Medulla oblongata (tissue), 1 donor: Measurements from ENCODE around the gene CFAP57.
"Not testable (repeated sequence)": the region's sequence is repeated elsewhere in the genome, so short reads cannot be mapped to it uniquely, and the experiment has no call there.

Experiments
- DNase-seq: peaks from one replicate; pipeline ENCODE4 v3.0.0-alpha.2; 2015; ENCODE audit errors: extremely low spot score

The CFAP57 gene

DNA sequence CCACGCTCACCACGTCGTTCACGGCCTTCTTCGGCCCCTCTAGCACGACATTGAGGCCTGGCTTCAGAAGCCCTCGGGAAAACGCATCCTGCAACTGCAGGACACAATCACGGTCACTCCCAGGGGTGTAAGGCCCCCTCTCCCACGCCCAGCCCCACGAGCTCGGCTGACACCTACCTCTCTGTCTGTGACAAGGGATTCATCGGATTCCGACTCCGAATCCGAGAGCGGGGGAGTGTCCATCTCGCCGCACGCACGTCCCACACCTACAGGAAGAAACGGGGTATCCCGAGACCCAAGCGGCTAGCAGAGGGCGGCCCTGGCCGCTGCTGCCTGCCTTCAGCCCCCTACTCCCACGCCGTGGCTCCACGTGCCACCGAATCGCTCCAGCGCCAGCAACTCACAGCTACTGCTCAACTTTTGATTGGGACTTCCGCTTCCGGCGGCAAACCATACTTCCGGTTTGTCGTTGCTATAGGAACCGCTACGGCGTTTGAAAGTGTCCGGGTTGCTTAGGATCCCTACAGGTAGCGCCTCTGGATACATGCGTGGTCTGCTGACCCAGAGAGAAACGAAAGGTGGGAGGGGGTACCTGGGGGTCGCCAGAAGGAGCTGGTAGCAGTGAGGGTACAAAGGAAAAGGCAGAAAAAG lies at the start of gene CFAP57, which contains the start of gene EBNA1BP2:
Gene CFAP57, plus strand, starts transcription at position 455 of the 651 bp plus-strand sequence. CDS start 424 bp downstream, outside the sequence.
Gene EBNA1BP2, minus strand, starts transcription at position 415 of the 651 bp plus-strand sequence. Its CDS starts 172 bp downstream, at position 243.
- DNase-seq = peak; percentile 96

DNA sequence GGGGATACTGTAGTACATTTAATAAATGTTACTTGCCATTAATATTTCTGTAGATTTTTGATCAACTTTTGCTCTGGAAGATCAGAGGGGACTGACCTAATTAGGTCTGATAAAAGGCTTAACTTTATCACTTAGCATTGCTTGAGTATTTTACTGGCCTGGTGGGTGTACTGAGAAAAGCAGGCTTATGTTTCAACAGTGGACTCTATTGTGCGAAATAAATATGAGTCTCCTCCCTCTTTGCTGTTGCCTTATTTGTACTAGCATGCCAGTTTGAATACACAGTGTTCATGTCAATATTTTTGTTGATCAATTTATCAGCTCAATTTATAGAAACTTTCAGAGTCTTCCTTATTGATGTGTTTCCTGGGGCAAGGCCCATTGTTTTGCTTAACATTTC lies 49.1 kb upstream of the CFAP57 start:
- DNase-seq = no peak

DNA sequence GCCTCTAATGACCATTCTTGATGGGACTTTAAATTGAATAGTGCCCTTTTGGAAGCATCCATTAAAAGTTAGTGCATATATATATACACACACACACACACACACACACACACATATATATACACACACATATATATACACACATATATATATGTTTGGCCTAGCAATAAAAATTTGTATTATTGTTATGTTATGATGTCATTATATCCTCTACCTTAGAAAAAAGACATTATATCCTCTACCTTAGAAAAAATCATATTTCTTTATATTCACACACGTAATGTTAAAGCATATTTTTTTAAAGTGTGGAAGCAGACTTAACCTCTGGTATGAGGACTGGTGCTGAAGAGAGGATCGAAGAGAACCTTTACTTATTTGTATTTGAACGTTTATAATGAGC lies 43.3 kb upstream of the CFAP57 start:
- DNase-seq = no peak

DNA sequence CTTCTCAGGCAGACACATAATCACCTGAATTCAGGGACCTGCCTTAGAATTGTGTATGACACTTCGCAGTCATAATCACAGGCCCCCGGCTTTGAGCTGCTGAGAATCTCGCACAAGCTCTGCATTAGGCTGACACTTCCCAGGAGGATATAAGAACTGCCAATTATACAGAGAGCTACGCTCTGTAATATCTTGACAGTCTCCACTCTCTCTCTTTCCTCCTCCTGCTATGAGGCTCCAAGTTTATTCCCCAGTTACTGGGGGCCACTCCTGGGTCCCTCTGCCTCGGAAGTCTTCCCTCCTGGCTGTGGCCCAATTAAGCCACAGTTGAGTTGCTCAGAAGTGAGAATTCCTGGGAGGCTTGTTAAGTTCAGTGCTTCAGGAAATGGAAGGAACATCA lies 42.7 kb upstream of the CFAP57 start:
- no peak for DNase-seq

DNA sequence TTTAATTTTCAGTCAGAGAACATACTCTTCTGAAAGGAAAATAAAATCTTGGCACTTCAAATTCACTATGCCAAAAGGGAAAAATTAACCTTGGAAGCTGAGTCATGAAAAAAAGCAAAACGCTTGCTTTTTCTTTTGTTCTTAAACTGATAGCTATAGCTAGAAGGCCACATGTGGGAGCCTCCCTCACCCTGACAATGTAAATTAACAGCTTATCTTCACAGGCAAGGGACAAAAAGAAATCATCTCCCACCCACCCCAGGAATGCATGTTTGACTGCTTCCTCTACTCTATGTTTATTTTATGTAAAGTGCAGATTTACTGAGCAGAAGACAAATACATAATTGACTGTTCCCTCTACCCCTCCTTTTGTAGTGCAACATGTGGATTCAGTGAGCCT lies 38.1 kb upstream of the CFAP57 start:
- no peak for DNase-seq

DNA sequence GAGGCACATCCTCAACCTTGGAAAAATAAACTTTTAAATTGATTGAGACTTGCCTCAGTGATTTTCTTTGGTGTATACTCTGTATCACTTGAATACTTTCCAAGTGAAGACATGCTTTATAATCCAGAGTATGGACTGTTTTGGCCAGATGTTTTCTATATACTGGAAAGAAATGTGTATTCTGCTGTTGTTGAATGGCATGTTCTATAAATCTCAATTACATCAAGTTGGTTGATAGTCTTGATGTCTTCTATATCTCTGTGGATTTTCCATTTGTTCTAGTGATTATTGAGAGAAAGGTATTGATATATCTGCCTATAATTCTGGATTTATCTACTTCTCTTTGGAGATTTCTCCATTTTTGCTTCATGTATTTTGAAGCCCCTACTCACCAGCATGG lies 37.5 kb upstream of the CFAP57 start:
- no peak for DNase-seq

DNA sequence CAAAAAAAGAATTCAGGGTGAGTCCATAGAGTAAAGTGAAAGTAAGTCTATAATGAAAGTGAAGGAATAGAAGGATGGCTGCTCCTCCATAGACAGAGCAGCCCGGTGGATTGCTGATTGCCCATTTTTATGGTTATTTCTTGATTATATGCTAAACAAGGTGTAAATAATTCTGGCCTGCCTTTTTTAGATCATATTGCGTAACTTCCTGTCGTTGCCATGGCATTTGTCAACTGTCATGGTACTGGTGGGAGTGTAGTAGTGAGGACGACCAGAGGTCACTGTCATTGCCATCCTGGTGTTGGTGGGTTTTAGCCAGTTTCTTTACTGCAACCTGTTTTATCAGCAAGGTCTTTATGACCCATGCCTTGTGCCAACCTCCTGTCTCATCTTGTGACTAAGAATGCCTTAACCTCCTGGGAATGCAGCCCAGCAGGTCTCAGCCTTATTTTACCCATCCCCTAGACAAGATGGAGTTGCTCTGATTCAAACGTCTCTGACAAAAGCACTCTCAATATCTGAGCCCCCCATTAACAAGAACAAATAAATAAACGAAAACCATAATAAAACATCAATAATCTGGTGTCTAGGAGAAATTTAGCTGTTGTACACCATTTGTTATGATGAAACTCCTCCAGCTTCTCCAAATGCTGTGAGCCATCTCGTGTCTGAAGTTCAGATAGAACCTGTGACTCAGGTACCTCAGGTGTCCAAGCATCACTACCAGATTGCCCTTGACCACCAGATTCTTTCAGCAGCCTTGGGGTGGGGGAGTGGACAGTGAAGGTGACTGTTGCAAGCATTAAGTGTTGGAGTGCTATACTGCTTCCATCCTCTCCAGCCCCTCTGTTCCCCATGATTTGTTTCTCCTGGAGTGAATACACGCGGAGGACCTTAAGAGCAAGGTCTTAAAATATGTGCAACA lies 36.0 kb upstream of the CFAP57 start:
- DNase-seq = no peak

DNA sequence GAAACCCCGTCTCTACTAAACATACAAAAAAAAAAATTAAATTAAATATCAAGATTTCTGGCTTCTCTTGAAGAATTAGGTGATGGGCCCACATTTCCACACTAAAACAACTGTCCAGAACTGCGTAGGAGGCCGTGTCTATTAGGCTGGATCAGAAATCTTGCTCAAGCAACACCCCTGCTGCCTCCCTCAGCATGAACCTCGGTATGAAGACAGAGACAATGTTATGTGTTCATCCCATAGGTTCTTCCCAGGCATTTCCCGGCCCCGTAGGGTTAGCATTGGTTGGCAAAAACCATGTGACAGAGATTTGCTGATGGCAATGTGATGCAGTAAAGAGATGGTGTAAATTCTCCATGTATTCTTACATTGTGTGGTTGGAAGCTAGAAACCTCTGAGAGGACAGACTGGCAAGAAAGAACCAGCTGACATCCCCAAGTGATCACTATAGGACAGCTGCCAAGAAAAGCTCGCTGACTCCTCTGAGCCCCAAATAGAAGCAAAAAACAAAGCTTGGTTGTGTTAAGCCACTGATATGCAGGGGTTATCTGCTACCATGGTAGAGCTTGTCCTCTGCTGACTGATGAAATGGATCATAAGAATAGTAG lies 34.6 kb upstream of the CFAP57 start:
- peak; percentile 64 for DNase-seq

DNA sequence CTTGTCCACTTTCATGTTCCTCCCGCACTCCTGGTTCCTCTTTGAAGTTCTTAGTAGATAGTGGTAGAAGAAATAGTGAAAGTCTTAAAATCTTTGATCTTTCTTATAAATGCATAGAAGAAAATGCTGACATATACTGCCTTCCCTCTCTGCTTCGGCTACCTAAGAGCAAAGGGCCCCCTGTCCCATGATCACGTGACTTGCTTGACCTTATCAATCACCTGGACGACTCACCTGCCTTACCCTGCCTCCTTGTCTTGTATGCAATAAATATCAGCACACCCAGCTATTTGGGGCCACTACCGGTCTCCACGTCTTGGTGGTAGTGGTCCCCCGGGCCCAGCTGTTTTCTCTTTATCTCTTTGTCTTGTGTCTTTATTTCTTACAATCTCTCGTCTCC lies 32.8 kb upstream of the CFAP57 start:
- not testable (repeated sequence) for DNase-seq

DNA sequence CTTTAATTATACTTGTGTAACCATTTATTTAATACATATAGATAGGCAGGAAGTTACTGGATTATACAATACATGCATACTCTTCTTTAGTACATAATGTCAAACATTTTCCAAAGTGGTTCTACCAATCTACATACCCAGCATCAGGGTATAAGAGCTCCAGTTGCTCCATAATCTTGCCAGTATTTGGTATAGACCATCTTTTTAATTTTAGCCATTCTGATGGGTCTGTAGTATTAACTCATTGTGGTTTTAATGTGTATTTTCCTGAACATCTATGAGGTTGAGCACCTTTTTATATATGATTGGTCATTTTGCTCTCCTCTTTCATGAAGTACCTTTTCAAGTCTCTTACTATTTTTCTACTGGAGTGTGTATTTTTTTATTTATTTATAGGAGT lies 32.1 kb upstream of the CFAP57 start:
- no peak for DNase-seq

DNA sequence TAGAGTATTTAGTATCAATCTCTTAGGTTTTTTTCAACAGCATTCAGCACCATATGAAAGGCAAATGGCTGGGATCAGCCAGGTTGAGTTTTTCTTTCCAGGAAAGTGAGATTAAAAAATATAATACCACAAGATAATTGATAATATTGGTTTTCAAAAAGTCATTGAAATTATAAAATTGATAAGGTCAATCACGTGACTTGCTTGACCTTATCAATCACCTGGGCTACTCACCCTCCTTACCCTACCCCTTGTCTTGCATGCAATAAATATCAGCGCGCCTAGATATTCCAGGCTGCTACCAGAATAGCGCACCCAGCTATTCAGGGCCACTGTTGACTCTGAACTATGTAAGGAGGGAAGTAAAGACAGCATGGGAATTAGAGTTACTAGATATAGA lies 31.5 kb upstream of the CFAP57 start:
- no peak for DNase-seq

DNA sequence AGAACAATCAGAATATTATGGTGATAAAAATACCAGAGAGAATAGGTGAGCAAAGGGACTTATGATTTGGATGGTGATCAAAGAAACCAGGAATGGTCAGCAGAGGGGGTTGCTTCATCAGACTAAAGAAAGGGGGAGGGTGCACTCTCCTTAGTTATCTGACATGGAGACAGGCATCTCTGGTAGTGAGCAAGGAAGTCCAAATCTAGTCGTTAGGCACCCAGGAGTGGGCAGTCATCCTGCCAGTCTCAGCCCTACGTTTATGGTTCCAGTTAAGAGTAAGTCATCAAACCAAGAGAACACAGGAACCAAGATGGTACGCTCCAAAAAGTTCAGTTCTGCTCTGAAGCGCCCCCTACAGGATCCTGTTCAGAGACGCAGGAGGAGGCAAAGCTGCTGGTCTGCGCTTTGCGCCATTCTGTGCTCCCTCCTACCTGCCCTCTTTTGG lies 28.7 kb upstream of the CFAP57 start:
- DNase-seq = no peak

DNA sequence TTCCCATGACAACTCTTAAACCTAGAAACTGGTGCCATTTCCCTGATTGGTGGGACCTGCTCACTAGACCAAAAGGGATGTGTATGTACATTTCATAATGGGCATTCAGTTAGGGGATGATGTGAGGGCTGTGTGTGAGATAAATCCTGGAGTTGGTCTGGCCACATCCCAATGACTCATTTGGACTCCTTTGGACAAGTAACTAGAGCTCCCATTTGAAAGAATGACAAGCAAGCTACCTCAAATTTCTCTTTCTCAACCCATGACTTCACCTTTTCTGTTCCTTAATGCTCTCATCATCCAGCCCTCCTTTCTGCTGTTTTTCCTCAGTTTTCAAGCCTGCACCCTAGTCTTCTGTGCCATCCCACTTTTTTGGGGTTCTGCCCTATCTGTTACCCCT lies 27.9 kb upstream of the CFAP57 start:
- no peak for DNase-seq

DNA sequence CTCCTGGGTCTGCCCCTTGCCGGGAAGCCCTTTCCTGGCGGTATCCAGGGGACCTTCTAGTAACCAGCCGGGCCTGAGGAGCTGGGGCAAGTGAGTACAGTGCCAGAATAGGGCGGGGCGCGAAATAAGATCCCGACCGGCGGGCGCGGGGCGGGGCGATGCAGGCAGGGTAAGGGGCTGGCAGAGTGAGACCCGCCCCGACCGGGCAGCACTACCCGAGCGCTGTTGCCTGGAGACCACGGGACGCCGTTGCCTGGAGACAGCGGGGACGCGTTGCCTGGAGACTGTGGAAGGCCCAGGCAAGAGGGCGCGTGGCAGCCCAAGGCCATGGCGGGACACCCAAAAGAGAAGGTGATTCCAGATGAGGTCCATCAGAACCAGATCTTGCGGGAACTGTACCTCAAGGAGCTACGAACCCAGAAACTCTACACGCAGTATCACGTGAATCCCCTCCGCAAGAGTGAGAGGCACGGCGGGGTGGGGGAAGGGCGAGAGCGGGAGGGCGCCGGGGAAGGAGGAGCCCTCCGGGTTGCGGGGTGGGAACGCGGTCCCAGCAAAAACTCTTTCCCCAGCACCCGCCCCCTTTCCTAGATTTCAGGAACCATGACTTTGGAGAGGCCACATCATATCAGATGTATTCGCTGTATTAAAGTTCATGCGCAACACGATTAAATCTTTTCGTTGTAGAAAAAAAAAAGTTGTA lies 24.4 kb upstream of the CFAP57 start:
- DNase-seq = peak; percentile 31

DNA sequence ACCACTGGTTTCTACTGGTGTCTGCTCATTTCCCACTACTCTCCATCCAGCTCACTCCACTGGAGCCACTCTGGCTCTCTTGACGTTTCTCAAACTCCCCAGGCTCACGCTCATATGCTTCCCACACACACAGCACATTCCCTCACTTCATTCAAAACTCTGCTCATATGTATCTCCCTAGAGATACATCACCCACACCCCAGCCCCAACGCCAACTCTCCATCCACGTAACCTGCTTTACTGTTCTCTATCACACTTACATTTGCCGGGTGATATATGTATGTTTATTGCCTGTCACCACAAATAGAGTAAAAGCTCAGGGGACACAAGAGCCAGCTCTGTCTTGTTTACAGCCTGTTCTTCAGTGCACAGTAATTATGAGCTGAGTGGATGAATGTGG lies 22.2 kb upstream of the CFAP57 start:
- DNase-seq = no peak

DNA sequence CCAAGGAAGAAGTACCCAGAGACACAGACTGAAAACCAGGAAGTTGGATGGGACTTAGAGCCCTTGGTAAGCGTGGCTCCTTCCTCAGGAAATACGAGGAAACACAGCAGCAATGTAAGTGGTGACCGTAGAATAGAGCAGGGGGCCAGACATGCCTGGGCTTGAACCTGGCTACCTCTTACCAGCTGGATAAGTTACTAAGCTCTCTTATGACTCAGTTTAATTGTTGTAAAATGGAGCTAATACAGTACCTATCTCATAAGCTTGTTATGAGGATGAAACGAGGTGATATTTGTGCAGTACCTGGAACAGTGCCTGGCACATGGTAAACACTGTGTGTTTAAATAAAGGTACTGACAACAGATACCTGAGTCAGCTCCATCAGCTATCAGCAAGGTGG lies 19.3 kb upstream of the CFAP57 start:
- DNase-seq = no peak

DNA sequence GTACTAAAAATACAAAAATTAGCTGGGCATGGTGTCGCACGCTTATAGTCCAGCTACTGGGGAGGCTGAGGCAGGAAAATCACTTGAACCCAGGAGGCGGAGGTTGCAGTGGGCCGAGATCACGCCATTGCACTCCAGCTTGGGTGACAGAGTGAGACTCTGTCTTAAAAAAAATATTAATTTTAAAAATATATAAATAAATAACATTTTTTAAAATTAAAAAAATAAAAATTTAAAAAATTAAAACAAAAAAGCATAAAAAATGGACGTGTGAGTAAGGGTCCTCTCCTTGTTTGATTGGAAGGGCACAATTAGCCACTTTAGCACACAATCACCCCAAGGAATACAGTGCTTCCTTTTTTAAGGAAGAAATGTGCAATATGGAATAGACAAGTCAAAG lies 18.7 kb upstream of the CFAP57 start:
- no peak for DNase-seq

DNA sequence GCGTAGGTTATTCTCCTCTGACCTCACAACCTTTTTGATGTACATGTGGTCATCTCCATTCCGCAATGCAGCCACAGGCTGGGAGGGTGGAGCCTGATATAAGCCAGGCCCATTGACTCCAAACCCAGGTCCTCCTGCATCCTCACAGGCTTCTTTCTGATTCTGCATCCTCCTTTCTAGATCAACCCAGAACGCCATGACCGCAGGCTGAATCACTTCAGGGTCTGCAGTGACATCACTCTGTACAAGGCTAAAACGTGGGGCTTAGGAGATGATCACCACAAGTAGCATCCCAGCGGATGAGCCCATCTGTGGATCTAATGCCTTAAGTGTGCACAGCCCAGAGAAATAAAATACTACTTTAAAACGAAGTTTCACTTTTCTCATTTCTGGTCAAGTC lies 16.1 kb upstream of the CFAP57 start:
- DNase-seq = no peak

DNA sequence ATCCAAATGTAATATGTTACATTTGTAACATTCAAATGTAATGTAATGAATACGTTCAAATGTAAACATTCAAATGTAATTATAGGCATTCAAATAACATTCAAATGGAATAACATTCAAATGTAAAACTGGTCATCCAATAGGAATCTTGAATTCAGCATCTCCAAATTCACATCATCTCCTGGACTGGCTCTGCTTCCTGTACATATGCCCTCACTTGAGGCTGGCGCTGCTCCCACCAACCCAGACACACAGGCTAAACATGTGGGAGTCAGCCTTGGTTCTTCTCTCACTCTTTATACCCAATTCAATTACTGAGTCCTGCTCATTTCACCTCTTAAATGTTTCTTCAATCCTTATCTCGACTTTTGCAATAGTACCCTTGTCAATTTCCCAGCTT lies 7.0 kb upstream of the CFAP57 start:
- no peak for DNase-seq

DNA sequence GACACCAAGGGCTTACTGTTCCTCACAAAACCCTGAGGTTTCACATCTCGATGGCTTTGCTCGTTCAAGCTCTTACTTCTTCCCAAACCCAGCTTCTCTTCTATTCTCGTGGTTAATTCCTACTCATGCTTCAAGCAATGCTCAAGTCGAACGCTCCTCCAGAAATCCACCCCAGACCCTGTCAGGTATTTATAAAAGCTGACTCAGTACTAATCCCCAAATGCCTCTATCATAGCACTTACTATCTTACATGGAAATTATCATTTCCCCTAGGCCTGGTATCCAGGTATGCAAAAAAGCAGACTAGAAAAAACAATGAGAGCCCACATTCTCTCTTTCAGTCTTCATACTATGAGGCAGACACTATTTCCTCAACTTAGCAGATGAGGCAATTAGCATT lies 6.4 kb upstream of the CFAP57 start:
- DNase-seq = no peak

DNA sequence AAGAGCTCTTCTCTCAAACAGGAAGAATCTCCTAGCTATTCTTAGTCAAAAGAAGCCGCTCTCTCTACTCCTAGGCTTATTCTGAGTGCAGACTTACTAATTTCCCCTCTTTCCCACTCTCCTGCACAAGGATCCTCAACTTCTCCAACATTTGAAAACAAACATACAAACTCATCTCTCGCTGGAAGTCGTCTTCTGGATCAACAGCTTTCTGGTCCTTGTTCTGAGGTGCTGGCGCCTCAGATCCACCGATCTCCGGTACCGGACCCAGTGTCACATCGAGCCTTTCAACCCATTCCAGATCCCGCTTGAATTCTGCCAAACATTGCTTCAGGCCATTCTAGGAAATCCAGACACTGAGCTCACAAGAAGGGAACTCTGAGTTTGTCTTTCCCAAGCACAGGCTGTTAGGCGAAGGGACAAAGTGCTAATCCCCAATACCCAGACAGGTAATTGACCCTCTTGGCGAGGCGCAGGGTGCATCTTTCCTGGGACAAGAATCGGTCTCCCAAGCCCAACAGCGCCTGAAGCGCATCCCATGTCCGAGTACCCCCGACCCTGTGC lies 736 bp upstream of the CFAP57 start:
- DNase-seq = no peak

DNA sequence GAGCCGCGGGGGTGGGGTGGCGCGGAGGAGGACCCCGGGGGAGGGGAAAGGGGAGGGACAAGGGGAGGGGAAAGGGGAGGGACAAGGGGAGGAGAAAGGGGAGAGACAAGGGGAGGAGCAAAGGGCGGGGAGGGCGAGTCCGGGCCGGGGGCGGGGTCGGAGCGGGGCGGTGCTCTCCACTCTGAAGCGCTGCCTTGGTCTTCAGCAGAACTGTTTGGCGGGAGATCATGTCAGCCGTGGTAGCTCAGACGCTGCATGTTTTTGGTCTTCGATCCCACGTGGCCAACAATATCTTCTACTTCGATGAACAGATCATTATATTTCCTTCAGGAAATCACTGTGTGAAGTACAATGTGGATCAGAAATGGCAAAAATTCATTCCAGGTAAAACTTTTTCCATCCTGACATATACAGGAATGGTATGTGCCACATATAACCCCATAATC lies 420 bp downstream of the CFAP57 start:
- peak; percentile 90 for DNase-seq
